GM19468 (cell line): ENCODE data around the gene LGALSL.
"Not testable (repeated sequence)": the region's sequence is repeated elsewhere in the genome, so short reads cannot be mapped to it uniquely, and the experiment has no call there.

ENCODE experiments used
- ATAC-seq: cut with Tn5 transposase; IDR thresholded peaks from one replicate; pipeline ENCODE4 v1.9.1; 2021; ENCODE audit warnings: mild to moderate bottlenecking, moderate library complexity, moderate number of reproducible peaks; ENCODE audit not compliant: unreplicated experiment; ENCODE audit errors: extremely low read depth

The LGALSL gene

GRCh38 chr2:64440843-64441242 is 13.1 kb upstream of the LGALSL start:
- ATAC-seq = no peak

- no peak for ATAC-seq
Measured at GRCh38 chr2:64442277-64442676, 11.7 kb upstream of the LGALSL start.

GRCh38 chr2:64442801-64443429 is 11.0 kb upstream of the LGALSL start:
- ATAC-seq = no peak

DNA sequence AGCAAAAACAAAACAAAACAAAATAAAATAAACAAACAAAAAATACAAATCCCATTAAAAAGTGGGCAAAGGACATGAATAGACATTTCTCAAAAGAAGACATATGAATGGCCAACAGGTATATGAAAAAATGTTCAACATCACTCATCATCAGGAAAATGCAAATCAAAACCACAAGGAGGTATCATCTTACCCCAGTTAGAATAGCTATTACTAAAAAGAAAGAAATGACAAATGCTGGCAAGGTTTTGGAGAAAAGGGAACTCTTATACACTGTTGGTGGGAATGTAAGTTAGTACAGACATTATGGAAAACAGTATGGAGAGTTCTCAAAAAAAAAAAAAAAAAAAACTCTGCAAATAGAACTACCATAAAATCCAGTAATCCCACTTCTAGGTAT is 8.0 kb upstream of the LGALSL start:
- not testable (repeated sequence) for ATAC-seq

DNA sequence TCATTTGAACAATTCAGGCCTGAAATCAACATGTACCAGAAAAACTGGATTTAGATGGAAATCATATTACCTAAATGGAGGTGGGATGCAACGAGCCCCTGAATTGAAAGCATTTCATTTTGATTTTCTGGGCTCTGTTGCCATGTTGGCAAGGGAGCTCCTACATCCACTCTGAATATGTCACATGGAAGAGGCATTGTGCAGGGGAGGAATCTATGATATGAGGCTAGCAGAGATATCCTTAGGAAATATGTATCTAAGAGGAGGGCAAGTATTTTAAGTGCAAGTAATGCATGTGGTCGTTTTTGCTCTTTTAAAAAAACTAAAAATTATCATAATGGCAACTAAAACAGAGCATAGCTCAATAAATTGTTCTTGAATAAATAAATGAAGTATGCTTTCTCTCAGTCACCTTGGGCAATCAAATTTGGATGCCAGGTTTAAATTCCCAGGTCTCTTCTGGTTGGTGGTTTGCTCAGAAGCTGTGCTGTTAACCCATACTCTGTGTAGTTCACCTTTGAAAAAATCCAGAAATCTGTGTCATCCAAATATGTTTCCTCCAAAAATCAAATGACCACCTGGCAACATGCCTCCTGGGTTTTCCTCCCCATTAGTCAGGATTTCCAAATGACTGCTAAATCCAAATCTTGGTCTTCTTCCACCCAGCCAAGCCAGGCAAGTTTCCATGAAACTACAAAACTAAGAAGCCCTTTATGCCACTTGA is 6.5 kb upstream of the LGALSL start:
- no peak for ATAC-seq

DNA sequence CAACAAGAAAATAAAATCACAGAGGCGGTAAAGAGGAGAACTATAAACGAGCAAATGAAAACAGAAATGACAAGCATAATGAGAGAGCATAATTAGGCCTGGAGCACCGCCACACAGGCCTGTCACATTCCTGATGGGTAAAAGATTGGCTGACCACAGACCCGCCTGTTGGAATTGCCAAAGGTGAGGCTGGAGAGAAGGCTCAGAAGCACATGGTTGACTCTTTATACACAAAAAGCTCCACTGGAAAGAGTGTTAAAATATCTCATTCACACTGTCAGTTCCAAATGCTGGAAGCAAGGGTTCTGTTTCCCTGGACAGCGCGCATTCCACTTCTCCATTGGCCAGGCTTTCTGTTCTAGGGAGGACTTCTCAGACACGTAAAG is 5.9 kb upstream of the LGALSL start:
- no peak for ATAC-seq

DNA sequence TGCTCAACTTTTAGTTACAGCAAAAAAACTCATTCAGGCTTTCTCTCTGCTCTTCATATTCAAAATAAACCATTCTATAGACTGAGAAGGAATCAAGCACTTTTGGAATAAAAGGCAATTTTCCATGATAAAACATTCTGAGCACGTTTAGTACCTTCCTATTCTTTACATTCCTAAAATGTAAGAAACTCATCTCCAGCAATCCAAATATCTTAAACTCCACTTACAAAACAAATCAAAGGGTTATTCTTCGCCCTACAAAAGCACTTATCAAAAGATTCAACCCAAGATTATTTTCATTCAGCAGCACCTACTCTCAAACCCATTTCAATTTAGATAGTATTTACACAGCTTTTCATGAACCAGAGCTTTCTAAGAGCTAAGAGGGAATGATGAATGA is 2.9 kb upstream of the LGALSL start:
- no peak for ATAC-seq

- peak; percentile 46 for ATAC-seq
Measured at GRCh38 chr2:64454386-64455332, 697 bp downstream of the LGALSL start.

DNA sequence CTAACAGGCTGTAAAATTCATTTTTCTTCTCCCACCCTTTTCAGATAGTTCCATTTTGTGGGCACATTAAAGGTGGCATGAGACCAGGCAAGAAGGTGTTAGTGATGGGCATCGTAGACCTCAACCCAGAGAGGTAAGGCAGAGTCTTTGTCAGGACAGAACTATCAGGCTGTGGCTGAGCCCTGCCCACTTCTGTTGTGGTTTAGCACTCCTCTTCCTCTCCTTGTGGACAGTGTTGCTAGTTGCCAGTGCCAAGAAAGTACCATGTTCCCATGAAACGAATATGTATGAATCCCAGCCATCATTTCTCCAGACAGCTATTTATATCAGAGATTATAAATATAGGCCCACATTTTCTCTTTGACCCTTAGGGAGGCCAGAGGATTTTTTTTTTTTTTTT is 1.6 kb downstream of the LGALSL start:
- ATAC-seq = no peak

GRCh38 chr2:64456293-64456692 is 2.3 kb downstream of the LGALSL start:
- no peak for ATAC-seq

GRCh38 chr2:64457524-64457923 is 3.6 kb downstream of the LGALSL start:
- ATAC-seq = no peak

DNA sequence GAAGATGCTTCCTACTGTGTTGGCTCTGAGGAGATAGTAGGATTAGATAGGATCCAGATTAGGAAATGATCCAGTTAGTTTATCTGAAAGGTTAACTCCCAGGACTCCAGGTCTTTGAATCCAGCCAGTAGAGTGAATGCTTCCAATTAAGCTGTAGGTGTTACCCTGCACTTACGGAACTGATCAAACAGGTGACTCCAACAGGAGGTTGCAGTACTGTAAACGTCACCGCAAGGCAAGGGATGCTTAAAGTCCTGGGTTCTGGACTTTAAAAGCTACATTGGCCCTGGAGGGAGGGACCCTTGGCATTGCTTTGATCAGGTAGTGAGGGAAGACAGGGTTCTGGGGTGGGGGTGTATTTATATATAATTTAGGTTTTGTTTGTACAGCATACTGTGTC is 5.6 kb downstream of the LGALSL start:
- no peak for ATAC-seq

DNA sequence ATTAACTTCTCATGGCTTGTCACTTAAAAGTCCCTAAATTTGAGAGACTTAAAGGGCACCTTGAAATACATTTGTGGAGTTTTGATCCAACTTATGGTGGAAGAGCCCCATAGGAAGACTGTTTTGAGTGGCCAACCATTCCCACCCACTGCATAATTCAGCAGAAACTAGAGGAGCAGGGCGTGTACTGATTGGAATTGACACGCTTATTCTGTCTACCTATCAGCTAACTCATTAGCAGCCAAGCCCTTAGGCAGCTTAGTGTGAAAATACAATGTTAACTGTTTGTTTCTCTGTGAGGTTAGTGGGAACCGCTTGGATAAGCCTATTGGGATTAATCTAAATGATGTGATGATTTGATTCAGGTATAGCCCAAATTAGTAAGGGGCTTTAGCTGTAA is 6.4 kb downstream of the LGALSL start:
- ATAC-seq = no peak

GRCh38 chr2:64461271-64462058 is 7.5 kb downstream of the LGALSL start:
- ATAC-seq = no peak

DNA sequence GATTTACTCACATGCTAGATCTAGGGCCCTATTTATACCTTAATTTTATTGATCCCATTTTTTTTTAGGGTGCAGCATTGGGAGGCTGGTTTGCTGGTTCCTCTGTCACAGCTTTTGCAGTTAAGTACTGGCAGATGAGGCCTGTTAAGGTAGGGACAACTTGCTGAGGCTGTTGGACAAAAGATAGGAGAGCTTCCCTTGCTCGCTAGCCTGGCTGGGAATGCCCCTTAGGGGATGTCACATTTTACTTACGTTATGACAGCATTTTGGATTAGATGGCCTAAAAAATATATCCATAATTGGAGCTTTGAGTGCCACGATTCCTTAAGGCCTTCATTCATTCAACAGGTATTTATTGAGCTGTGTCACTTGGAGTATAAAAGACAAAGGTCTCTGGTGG is 8.2 kb downstream of the LGALSL start:
- no peak for ATAC-seq

- no peak for ATAC-seq
Measured at GRCh38 chr2:64462940-64463700, 9.2 kb downstream of the LGALSL start.

DNA sequence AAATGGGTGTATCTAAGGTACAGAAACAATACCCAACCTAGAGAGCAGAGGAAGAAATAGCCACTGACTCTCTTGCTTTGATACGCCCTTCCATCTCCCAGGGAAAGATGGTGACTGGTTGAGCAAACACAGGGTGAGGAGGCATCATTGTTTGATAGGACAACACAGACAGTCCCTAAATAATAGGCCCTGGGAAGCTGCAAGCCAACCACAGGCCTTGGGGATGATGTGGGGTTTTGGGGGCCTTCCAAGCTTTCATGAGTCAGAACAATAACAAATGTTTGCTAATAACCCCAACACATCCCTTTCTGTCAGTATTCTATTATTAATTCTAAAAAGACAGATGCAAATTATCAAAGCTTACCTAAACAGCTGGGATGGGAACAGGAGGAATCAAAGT is 9.8 kb downstream of the LGALSL start:
- ATAC-seq = no peak

DNA sequence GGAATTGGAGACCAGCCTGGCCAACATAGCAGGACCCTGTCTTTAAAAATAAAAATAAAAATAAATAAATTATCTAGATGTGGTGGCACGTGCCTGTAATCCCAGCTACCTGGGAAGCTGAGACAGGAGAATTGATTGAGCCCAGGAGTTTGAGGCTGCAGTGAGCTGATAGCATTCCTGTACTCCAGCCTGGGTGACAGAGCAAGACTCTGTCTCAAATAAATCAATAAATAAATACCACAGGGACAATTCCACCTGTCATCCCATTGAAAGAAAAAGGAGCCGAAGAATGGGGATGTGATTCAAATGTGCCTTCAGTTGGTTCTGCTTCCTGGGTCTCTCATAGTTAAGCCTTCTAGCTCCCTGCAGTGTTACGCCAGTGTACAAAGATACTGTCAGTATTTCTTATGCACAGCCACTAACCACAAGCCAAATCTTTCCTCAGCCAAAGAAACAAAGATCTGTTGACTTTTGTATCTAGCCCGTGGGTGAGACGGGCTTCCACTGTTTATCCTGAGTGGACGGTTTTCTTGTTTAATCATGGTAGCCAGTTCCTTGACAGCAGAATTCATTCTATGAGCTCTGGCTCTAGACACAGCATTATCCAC is 12.6 kb downstream of the LGALSL start:
- no peak for ATAC-seq
